ENCODE measurements around the gene KLF12.
A peak's percentile ranks its signal among the peaks of the same experiment; 100 is the strongest.

KLF12 gene

GRCh38 chr13:74134221-74134776 lies at the start of gene KLF12:
TSS of gene KLF12 (minus strand) at chr13:74134404.
- peak within 1 kb of the TSS; percentile 82 for H3K4me3 ChIP-seq (ENCODE audit: control insufficient read depth, low read depth, low read length)
- peak; percentile 87 for DNase-seq (ENCODE audit: low read depth)
- TF ChIP-seq, protein P1, sequence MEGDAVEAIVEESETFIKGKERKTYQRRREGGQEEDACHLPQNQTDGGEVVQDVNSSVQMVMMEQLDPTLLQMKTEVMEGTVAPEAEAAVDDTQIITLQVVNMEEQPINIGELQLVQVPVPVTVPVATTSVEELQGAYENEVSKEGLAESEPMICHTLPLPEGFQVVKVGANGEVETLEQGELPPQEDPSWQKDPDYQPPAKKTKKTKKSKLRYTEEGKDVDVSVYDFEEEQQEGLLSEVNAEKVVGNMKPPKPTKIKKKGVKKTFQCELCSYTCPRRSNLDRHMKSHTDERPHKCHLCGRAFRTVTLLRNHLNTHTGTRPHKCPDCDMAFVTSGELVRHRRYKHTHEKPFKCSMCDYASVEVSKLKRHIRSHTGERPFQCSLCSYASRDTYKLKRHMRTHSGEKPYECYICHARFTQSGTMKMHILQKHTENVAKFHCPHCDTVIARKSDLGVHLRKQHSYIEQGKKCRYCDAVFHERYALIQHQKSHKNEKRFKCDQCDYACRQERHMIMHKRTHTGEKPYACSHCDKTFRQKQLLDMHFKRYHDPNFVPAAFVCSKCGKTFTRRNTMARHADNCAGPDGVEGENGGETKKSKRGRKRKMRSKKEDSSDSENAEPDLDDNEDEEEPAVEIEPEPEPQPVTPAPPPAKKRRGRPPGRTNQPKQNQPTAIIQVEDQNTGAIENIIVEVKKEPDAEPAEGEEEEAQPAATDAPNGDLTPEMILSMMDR (IDR thresholded peaks at IDR 0.05; ENCODE audit: control insufficient read depth, insufficient read depth, low read depth, low read length, missing control alignments): no peak

DNA sequence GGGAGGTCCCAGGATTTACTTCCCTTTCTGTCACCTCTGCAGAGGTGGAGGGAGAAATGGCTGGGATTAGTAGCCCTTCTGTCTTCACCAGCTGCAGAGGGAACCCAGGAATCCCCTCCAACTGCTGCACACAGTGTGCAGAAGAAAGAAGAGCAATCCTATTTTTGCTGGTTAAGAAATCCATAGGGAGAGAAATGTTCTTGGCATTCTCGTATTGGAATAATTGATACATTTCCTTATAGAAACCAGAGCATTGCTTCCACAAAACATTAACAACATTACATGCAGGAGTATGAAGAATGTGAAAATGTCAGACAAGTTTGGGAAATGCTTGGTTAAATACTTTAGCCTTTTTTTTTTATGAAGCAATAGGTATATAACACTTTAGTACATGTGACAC lies 48.3 kb upstream of the KLF12 start:
- DNase-seq (ENCODE audit: low read depth): no peak
- TF ChIP-seq, protein P1 (IDR thresholded peaks at IDR 0.05; ENCODE audit: control insufficient read depth, insufficient read depth, low read depth, low read length, missing control alignments): no peak
- H3K4me3 ChIP-seq (ENCODE audit: control insufficient read depth, low read depth, low read length): no peak overlapping the region

DNA sequence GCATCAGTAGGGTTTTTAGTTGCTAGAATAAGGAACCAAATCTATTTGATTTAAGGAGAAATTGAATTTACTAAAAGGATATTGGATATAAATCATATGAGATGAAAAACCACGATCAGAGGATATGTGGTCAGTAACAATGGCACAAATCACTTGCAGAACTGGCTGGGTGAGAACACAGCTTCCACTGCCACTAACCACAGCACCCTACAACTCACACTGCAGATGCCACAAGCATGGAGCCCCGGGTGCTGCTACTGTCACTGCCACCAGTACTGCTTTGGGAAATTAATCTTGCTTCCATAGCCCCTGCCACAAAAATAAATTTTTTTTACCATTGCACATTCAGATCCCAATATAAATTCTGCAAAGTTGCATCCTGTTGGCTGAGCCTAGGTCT lies 40.6 kb upstream of the KLF12 start:
- no peak overlapping the region for H3K4me3 ChIP-seq (ENCODE audit: control insufficient read depth, low read depth, low read length)
- DNase-seq (ENCODE audit: low read depth): no peak
- TF ChIP-seq, protein P1 (IDR thresholded peaks at IDR 0.05; ENCODE audit: control insufficient read depth, insufficient read depth, low read depth, low read length, missing control alignments): no peak

- no peak overlapping the region for H3K4me3 ChIP-seq (ENCODE audit: control insufficient read depth, low read depth, low read length)
- no peak for DNase-seq (ENCODE audit: low read depth)
- TF ChIP-seq, protein P1 (IDR thresholded peaks at IDR 0.05; ENCODE audit: control insufficient read depth, insufficient read depth, low read depth, low read length, missing control alignments): no peak
These were observed 39.6 kb upstream of the KLF12 start for GRCh38 chr13:74173822-74174221.

- no peak overlapping the region for H3K4me3 ChIP-seq (ENCODE audit: control insufficient read depth, low read depth, low read length)
- no peak for DNase-seq (ENCODE audit: low read depth)
- TF ChIP-seq, protein P1 (IDR thresholded peaks at IDR 0.05; ENCODE audit: control insufficient read depth, insufficient read depth, low read depth, low read length, missing control alignments): no peak
These were observed 37.4 kb upstream of the KLF12 start for GRCh38 chr13:74171641-74172040.

GRCh38 chr13:74169676-74170075 lies 35.5 kb upstream of the KLF12 start:
- TF ChIP-seq, protein P1 (IDR thresholded peaks at IDR 0.05; ENCODE audit: control insufficient read depth, insufficient read depth, low read depth, low read length, missing control alignments): no peak

GRCh38 chr13:74168263-74168675 lies 34.1 kb upstream of the KLF12 start:
- DNase-seq (ENCODE audit: low read depth): no peak
- TF ChIP-seq, protein P1 (IDR thresholded peaks at IDR 0.05; ENCODE audit: control insufficient read depth, insufficient read depth, low read depth, low read length, missing control alignments): no peak
- no peak overlapping the region for H3K4me3 ChIP-seq (ENCODE audit: control insufficient read depth, low read depth, low read length)

More at GRCh38 chr13:74169676-74170075, 35.5 kb upstream of the KLF12 start:
- H3K4me3 ChIP-seq (ENCODE audit: control insufficient read depth, low read depth, low read length): no peak overlapping the region
- no peak for DNase-seq (ENCODE audit: low read depth)
